ENCODE results near the gene CFHR3.
"Not testable (repeated sequence)": the region's sequence is repeated elsewhere in the genome, so short reads cannot be mapped to it uniquely, and the experiment has no call there.

DNA sequence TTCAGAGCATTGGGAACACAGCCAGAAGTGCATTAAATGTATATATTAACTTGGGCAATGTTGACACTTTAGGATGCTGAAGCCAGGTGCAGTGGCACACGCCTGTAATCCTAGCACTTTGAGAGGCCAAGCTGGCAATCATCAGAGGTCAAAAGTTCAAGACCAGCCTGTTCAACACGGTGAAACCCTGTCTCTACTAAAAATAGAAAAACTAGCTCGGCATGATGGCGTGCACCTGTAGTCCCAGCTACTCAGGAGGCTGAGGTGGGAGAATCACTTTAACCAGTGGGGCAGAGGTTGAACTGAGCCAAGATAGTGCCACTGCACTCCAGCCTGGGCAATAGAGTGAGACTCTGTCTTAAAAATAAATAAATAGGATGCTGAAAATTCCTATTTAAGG is 19.5 kb downstream of the CFHR3 start:
- TF ChIP-seq, protein P1, sequence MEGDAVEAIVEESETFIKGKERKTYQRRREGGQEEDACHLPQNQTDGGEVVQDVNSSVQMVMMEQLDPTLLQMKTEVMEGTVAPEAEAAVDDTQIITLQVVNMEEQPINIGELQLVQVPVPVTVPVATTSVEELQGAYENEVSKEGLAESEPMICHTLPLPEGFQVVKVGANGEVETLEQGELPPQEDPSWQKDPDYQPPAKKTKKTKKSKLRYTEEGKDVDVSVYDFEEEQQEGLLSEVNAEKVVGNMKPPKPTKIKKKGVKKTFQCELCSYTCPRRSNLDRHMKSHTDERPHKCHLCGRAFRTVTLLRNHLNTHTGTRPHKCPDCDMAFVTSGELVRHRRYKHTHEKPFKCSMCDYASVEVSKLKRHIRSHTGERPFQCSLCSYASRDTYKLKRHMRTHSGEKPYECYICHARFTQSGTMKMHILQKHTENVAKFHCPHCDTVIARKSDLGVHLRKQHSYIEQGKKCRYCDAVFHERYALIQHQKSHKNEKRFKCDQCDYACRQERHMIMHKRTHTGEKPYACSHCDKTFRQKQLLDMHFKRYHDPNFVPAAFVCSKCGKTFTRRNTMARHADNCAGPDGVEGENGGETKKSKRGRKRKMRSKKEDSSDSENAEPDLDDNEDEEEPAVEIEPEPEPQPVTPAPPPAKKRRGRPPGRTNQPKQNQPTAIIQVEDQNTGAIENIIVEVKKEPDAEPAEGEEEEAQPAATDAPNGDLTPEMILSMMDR (IDR thresholded peaks at IDR 0.05; ENCODE audit: low read length), result not testable (repeated sequence)
- TF ChIP-seq EZH2 (optimal IDR thresholded peaks at IDR 0.05; ENCODE audit: low read depth, low read length); EZH2phosphoT487 (IDR thresholded peaks at IDR 0.05; ENCODE audit: low read length): not testable (repeated sequence)
